ENCODE results near the gene CRYM. TPM values are rescaled to one million over a fixed set of nuclear protein-coding genes. Genes with fewer than 3 reads are reported as not detected.
"Not testable (repeated sequence)": the region's sequence is repeated elsewhere in the genome, so short reads cannot be mapped to it uniquely, and the experiment has no call there.

The CRYM gene
- total and polyA plus RNA-seq, 10 of the 15 experiments (the other 5 are each of a cell fraction or from before 2014, with no cell fraction given), result 0.30 to 6.1 (median 3.9) TPM

DNA sequence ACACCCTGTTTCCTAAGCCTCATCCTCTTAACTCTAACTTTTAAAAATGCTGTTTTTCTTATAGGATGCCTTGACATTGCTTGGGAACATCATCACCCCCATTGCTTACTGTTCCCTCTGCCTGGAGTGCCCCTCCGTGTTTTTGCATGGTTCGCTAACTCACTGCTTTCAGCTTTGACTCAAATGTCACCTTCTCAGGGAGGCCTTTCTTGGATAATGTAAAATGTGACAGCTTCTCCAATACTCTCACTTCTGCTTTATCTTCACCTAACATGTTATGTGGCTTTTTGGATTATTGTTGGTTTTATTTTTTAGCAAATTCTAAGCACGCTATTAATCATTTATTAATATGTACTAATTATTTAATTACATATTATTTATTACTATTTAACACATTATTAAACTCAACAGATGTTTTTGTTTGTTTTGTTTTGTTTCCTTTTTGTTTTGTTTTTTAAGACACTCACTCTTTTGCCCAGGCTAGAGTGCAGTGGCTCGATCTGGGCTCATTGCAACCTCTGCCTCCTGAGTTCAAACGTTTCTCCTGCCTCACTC, 3.8 kb downstream of the CRYM start (continued):
- TF ChIP-seq NFXL1 (IDR thresholded peaks at IDR 0.05; ENCODE audit: borderline replicate concordance), result no peak
- peak; percentile 41 to 53; a peak in 1 of 4 replicates for TF ChIP-seq BHLHE40 (IDR thresholded peaks at IDR 0.05; ENCODE audit: borderline replicate concordance in 1 of 2, low read depth in 2 of 2, low read length in 1 of 2)
- TF ChIP-seq ATF7 (IDR thresholded peaks at IDR 0.05; ENCODE audit: low read depth), result peak; percentile 36; the same call in 1 of the 2 replicates

DNA sequence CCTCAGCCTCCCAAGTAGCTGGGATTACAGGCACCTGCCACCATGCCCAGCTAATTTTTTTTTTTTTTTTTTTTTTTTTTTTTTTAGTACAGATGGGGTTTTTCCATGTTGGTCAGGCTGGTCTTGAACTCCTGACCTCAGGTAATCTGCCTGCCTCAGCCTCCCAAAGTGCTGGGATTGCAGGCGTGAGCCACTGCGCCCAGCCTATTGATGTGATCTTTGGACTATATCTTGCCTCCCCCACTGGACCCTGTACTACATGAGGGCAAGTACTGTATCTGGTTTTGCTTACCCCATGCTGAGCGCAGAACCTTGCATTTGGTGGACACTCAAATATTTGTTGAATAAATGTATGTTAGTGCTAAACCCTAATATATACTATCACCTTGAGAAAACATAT, 5.3 kb downstream of the CRYM start:
- H3K4me3 ChIP-seq; in situ Hi-C loops (cut with MboI); H3K4me2 ChIP-seq (ENCODE audit: control insufficient read depth, insufficient read depth); BruUV-seq (replicated peaks); H4K20me1 ChIP-seq (ENCODE audit: control insufficient read depth, insufficient read depth); ATAC-seq; H3K79me2 ChIP-seq (ENCODE audit: control insufficient read depth, insufficient read depth, low read length); H3K9ac ChIP-seq (ENCODE audit: control insufficient read depth, insufficient read depth, low read length); FAIRE-seq; H3K27me3 ChIP-seq (replicated peaks in 1 of 2; ENCODE audit: control insufficient read depth in 2 of 2, insufficient read depth in 2 of 2, low read length in 1 of 2); H3K9me3 ChIP-seq (replicated peaks; ENCODE audit: control insufficient read depth, insufficient read depth, low read length); DNase-seq (ENCODE audit: low read depth, low spot score); intact Hi-C loops (cut with micrococcal nuclease; ENCODE audit: unreplicated experiment); H2AFZ ChIP-seq (ENCODE audit: control insufficient read depth, low read depth, low read length); H3K36me3 ChIP-seq (ENCODE audit: control insufficient read depth in 2 of 2, insufficient read depth in 2 of 2, low read length in 1 of 2): not testable (repeated sequence)
- POLR2A ChIA-PET, result interaction anchor here (0.5 to 1.8 kb wide), 8 partner anchors 11 to 395 kb away, joined by 3 to 7 read pairs (median 3); no protein-coding TSS in a partner anchor
- CTCF ChIA-PET, result interaction anchor here (0.9 to 2.5 kb wide), 7 partner anchors 9 to 114 kb away, joined by 3 to 8 read pairs (median 5); partner anchors contain the start of gene LDAF1
- 56% methylated on average over 3 of the region's 3 CpGs for WGBS (ENCODE audit: insufficient coverage, insufficient replicate concordance, low lambda C conversion rate, missing lambda C conversion rate)
- H3K4me1 ChIP-seq (ENCODE audit: control insufficient read depth, insufficient read depth, low read length), result peaks cover 30% of the 10 kb centered on the region
- 0 out of 2 replicates have a peak, but pooled peaks have one; percentile 3 for TF ChIP-seq ZNF384 (IDR thresholded peaks at IDR 0.05; ENCODE audit: borderline replicate concordance, low read depth, low read length)
- SMC1A ChIA-PET (ENCODE audit: uncharacterized antibody, unreplicated experiment), result interaction anchor here (0.6 to 9.7 kb wide), 10 partner anchors 8 to 89 kb away, joined by 3 to 87 read pairs (median 4); partner anchors contain the start of gene ZP2
- H3K27ac ChIP-seq (ENCODE audit: control insufficient read depth, insufficient read depth), result peak overlapping the region; percentile 32; the same call in 1 of the 2 replicates
- RAD21 ChIA-PET (ENCODE audit: unreplicated experiment), result interaction anchor here (0.6 to 3.1 kb wide), 8 partner anchors 9 to 113 kb away, joined by 3 to 13 read pairs (median 4); no protein-coding TSS in a partner anchor
